Measurements from ENCODE around the gene RASEF. TPM values are rescaled to one million over a fixed set of nuclear protein-coding genes. Genes with fewer than 3 reads are reported as not detected.

RASEF gene
- total RNA-seq, 4 donors from 2014 or later: under 0.01 to 0.42 (median 0.24) TPM

- Histone ChIP-seq H3K27me3 (peaks cover 0 to 4% (median 0%) of the 10 kb centered on the region in 4 donors), H3K9me3 (no peaks in the 10 kb centered on the region), H3K36me3 (no peaks in the 10 kb centered on the region), H3K4me1 (no peaks in the 10 kb centered on the region), H3K4me3 (no peak overlapping the region), H3K27ac (replicated peaks in 1 of 4) (no peak overlapping the region)
- DNase-seq (ENCODE audit: extremely low spot score): no peak
- TF ChIP-seq EP300 (IDR thresholded peaks at IDR 0.05) (no peak), POLR2A (IDR thresholded peaks at IDR 0.05; ENCODE audit: low read depth) (no peak), CTCF (IDR thresholded peaks at IDR 0.05) (no peak), POLR2AphosphoS5 (IDR thresholded peaks at IDR 0.05) (no peak)
- WGBS: 67% methylated on average over 1 of the region's 1 CpG
- intact Hi-C loops (cut with DNase I): no loop called here
Observed at GRCh38 chr9:83034026-83034425, 28.9 kb downstream of the RASEF start.

DNA sequence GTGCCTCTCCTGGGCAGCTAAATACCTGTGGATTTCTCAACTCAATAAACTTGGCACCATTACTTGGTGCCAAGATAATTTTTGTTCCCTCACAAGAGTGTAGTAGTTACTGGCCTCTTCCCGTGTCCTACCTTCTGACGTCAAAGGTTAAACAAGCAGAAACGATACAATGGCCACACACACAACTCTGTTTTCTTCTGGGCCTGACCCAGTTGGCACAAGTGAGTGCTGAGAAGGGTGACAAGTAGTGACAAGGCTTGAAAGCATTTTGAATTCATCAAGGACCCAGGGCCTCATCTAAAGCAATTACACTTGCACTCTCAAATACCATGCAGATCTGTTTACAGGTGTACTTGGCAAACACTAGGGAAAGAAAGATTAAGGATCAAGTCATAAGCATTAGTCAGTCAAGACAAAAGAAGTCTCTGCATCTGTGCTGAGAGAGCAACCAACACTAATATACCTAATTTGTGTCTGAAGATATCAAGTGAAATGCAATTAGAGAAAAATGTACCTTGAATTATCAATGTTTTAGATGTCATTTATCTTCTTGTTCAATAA is 30.8 kb downstream of the RASEF start:
- TF ChIP-seq POLR2AphosphoS5 (IDR thresholded peaks at IDR 0.05): no peak
- TF ChIP-seq CTCF (IDR thresholded peaks at IDR 0.05): no peak
- no peak for TF ChIP-seq POLR2A (IDR thresholded peaks at IDR 0.05; ENCODE audit: low read depth)
- no peak for TF ChIP-seq EP300 (IDR thresholded peaks at IDR 0.05)
- WGBS: 47% methylated on average over 3 of the region's 3 CpGs
- Histone ChIP-seq H3K4me1 (no peaks in the 10 kb centered on the region), H3K9me3 (no peaks in the 10 kb centered on the region), H3K27ac (replicated peaks in 1 of 4) (no peak overlapping the region), H3K27me3 (peaks cover 0 to 4% (median 0%) of the 10 kb centered on the region in 4 donors), H3K4me3 (no peak overlapping the region), H3K36me3 (no peaks in the 10 kb centered on the region)
- intact Hi-C loops (cut with DNase I): no loop called here
- DNase-seq (ENCODE audit: extremely low spot score): no peak

DNA sequence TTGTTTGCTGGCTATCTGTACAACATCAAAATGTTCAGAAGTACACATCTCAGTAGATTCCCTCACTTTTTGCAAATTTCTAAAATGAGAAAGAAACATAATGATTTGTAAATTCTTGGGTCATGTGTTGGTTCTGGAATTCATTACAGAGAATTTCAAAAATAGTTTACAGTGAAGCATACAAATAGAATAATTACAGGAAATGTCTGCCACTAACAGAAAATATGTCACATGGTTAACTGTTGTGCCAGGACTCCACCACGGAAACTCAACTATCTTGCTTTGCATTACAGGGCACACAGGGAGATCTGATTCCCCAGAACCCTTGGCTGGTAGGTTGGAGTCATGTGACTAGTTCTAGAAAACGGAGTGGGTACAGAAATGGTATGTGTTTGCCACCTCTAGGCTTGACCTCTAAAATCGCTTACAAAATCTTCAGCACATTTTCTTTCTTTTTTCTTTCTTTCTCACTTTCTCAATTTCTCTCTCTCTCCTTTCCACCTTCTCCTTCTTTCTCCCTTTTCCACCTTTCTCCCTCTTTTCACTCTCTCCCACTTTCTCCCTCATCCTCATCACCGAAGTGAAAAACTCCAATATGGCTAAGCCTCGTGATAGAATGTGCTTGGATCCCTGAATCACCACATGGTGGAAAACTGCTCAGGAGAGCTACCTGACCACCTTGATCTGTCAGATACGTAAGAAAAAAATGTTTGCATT is 32.4 kb downstream of the RASEF start:
- DNase-seq (ENCODE audit: extremely low spot score): no peak
- Histone ChIP-seq H3K4me1 (no peaks in the 10 kb centered on the region), H3K27me3 (peaks cover 0 to 1% (median 0%) of the 10 kb centered on the region in 4 donors), H3K36me3 (no peaks in the 10 kb centered on the region), H3K4me3 (no peak overlapping the region), H3K9me3 (no peaks in the 10 kb centered on the region), H3K27ac (replicated peaks in 1 of 4) (no peak overlapping the region)
- no peak for TF ChIP-seq POLR2AphosphoS5 (IDR thresholded peaks at IDR 0.05)
- no peak for TF ChIP-seq CTCF (IDR thresholded peaks at IDR 0.05)
- TF ChIP-seq EP300 (IDR thresholded peaks at IDR 0.05): no peak
- TF ChIP-seq POLR2A (IDR thresholded peaks at IDR 0.05; ENCODE audit: low read depth): no peak
- 68% methylated on average over 6 of the region's 6 CpGs for WGBS
- intact Hi-C loops (cut with DNase I): no loop called here

DNA sequence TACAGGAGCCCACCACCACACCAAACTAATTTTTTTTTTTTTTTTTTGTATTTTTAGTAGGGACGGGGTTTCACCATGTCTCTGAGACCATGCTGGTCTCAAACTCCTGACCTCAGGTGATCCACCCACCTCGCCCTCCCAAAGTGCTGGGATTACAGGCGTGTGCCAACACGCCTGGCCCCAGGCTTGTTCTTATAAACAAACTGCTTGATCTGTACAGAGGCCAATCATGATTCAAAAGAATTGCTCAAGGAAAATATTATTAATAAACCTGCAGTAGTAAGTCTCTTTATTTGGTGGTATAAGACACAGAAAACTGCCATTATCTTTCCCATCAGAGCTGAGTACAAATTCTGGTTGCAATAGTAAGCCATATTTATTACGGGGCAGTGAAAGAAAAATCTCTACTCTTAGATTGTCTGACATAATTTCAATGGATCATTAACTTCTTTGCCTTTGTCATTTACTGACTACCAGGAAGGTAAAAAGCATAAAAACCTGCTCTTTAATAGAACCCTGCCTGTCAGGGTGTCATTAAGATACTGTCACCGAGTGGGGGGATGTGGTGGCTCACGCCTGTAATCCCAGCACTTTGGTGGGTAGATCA is 33.3 kb downstream of the RASEF start:
- intact Hi-C loops (cut with DNase I): no loop called here
- H3K4me1 ChIP-seq: no peaks in the 10 kb centered on the region
- H3K4me3 ChIP-seq: no peak overlapping the region
- WGBS: 89% methylated on average over 7 of the region's 7 CpGs
- no peaks in the 10 kb centered on the region for H3K9me3 ChIP-seq
- TF ChIP-seq POLR2AphosphoS5 (IDR thresholded peaks at IDR 0.05) (no peak), CTCF (IDR thresholded peaks at IDR 0.05) (no peak), POLR2A (IDR thresholded peaks at IDR 0.05; ENCODE audit: low read depth) (no peak), EP300 (IDR thresholded peaks at IDR 0.05) (no peak)
- no peak overlapping the region for H3K27ac ChIP-seq (replicated peaks in 1 of 4)
- no peaks in the 10 kb centered on the region for H3K27me3 ChIP-seq
- no peaks in the 10 kb centered on the region for H3K36me3 ChIP-seq
- no peak for DNase-seq (ENCODE audit: extremely low spot score)
